Ovary (tissue), 3 donors: Measurements from ENCODE around the gene EFNA5.

Experiments used
- EP300 ChIP-seq: sonication (generic); formaldehyde crosslinking; IDR thresholded peaks from one replicate; pipeline ENCODE4 v1.6.1; 2017; ENCODE audit warnings: antibody characterized with exemption
- POLR2A ChIP-seq: fragments of 450-650 bp; IDR thresholded peaks from one replicate; pipeline ENCODE4 v1.6.1; 2017; ENCODE audit warnings: antibody characterized with exemption, mild to moderate bottlenecking, moderate library complexity
- TF ChIP-seq, protein P1 (sequence below), 3 donors: fragments of 450-650 bp in 2 of 3; fragments of 200-600 bp in 1 of 3; IDR thresholded peaks; one replicate each; pipeline versions ENCODE4 v1.5.1 to v1.8.0; 2016 to 2022; ENCODE audit warnings: antibody characterized with exemption in 3 of 3, mild to moderate bottlenecking in 1 of 3
- donor health status: DM: no; HTN: no; CAD: no.

DNA sequence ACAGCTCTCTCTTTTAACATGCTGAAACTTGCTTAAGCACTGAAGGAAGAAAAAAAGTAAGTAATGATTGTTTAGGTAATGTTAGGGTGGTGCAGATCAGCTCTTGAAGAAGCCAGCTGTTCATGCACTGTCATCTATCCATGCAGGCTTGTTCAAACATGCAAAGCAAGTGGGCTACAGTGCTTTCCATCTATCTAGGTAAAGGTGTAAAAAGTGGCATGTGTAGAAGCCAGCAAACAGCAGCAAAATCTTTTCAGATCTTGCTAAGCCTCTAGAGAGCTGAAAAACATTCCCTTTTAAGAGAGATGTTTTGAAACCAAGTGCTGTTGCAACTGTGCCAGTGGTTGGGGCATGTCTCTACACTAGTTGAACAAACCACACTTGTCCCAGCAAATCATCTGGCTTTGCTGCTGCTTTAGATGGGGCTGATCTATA lies 214.4 kb downstream of the EFNA5 start:
- TF ChIP-seq, protein P1, sequence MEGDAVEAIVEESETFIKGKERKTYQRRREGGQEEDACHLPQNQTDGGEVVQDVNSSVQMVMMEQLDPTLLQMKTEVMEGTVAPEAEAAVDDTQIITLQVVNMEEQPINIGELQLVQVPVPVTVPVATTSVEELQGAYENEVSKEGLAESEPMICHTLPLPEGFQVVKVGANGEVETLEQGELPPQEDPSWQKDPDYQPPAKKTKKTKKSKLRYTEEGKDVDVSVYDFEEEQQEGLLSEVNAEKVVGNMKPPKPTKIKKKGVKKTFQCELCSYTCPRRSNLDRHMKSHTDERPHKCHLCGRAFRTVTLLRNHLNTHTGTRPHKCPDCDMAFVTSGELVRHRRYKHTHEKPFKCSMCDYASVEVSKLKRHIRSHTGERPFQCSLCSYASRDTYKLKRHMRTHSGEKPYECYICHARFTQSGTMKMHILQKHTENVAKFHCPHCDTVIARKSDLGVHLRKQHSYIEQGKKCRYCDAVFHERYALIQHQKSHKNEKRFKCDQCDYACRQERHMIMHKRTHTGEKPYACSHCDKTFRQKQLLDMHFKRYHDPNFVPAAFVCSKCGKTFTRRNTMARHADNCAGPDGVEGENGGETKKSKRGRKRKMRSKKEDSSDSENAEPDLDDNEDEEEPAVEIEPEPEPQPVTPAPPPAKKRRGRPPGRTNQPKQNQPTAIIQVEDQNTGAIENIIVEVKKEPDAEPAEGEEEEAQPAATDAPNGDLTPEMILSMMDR (IDR thresholded peaks at IDR 0.05) = no peak
- TF ChIP-seq POLR2A (no peak), EP300 (no peak)
